HEK293T (cell line): ENCODE results near the gene PGAP2.

Source experiments
- CTCF ChIA-PET: fragments of 350-600 bp; formaldehyde crosslinking; extraction: SDS; loops from one replicate; lab custom pipeline; 2021; ENCODE audit warnings: antibody characterized with exemption, inconsistent platforms; lab: Yijun Ruan, JAX
- POLR2A ChIA-PET: fragments of 350-600 bp; formaldehyde crosslinking; extraction: SDS; loops from one replicate; lab custom pipeline; 2020; ENCODE audit warnings: antibody characterized with exemption, inconsistent platforms; lab: Yijun Ruan, JAX
- DNase-seq: peaks from one replicate; pipeline ENCODE4 v3.0.0; 2012; ENCODE audit warnings: mixed read lengths; ENCODE audit errors: extremely low spot score
- ARNT ChIP-seq: fragments of 450-650 bp; IDR thresholded peaks from 2 replicates; pipeline ENCODE4 v1.6.1; 2017; ENCODE audit warnings: mild to moderate bottlenecking
- BHLHE40 ChIP-seq: fragments of 450-650 bp; IDR thresholded peaks from 2 replicates; pipeline ENCODE4 v1.6.1; 2016; ENCODE audit warnings: mild to moderate bottlenecking, moderate library complexity, borderline replicate concordance
- CTBP1 ChIP-seq: fragments of 450-650 bp; IDR thresholded peaks from 2 replicates; pipeline ENCODE4 v1.6.1; 2016; ENCODE audit warnings: borderline replicate concordance
- ELF4 ChIP-seq: fragments of 450-650 bp; IDR thresholded peaks from 2 replicates; pipeline ENCODE4 v1.6.1; 2017; ENCODE audit warnings: antibody characterized with exemption
- FOXA1 ChIP-seq: fragments of 450-650 bp; IDR thresholded peaks from 2 replicates; pipeline ENCODE4 v1.6.1; 2016; ENCODE audit warnings: mild to moderate bottlenecking
- FOXK2 ChIP-seq: fragments of 450-650 bp; IDR thresholded peaks from 2 replicates; pipeline ENCODE4 v1.6.1; 2016; ENCODE audit warnings: mild to moderate bottlenecking
- FOXM1 ChIP-seq: fragments of 450-650 bp; IDR thresholded peaks from 2 replicates; pipeline ENCODE4 v1.6.1; 2017; ENCODE audit warnings: mild to moderate bottlenecking, borderline replicate concordance
- HDGF ChIP-seq: fragments of 450-650 bp; IDR thresholded peaks from 2 replicates; pipeline ENCODE4 v1.6.1; 2017; ENCODE audit warnings: antibody characterized with exemption, borderline replicate concordance
- L3MBTL2 ChIP-seq: fragments of 450-650 bp; conservative IDR thresholded peaks from 2 replicates; pipeline ENCODE4 v1.6.1; 2016; ENCODE audit warnings: mild to moderate bottlenecking
- LEF1 ChIP-seq: fragments of 450-650 bp; IDR thresholded peaks from 2 replicates; pipeline ENCODE4 v1.6.1; 2017; ENCODE audit warnings: mild to moderate bottlenecking, borderline replicate concordance
- NFRKB ChIP-seq: fragments of 450-650 bp; IDR thresholded peaks from 2 replicates; pipeline ENCODE4 v1.6.1; 2016; ENCODE audit warnings: mild to moderate bottlenecking, moderate library complexity
- SP1 ChIP-seq: fragments of 450-650 bp; IDR thresholded peaks from 2 replicates; pipeline ENCODE4 v1.6.1; 2017
- SUZ12 ChIP-seq: fragments of 450-650 bp; IDR thresholded peaks from 2 replicates; pipeline ENCODE4 v1.6.1; 2016; ENCODE audit warnings: mild to moderate bottlenecking
- TARDBP ChIP-seq: fragments of 450-650 bp; IDR thresholded peaks from 2 replicates; pipeline ENCODE4 v1.6.1; 2016
- ZNF384 ChIP-seq: fragments of 450-650 bp; IDR thresholded peaks from 2 replicates; pipeline ENCODE4 v1.6.1; 2016
- TF ChIP-seq, protein P1 (sequence below): fragments of 450-650 bp; IDR thresholded peaks from 2 replicates; pipeline ENCODE4 v1.6.1; 2016

Gene PGAP2

DNA sequence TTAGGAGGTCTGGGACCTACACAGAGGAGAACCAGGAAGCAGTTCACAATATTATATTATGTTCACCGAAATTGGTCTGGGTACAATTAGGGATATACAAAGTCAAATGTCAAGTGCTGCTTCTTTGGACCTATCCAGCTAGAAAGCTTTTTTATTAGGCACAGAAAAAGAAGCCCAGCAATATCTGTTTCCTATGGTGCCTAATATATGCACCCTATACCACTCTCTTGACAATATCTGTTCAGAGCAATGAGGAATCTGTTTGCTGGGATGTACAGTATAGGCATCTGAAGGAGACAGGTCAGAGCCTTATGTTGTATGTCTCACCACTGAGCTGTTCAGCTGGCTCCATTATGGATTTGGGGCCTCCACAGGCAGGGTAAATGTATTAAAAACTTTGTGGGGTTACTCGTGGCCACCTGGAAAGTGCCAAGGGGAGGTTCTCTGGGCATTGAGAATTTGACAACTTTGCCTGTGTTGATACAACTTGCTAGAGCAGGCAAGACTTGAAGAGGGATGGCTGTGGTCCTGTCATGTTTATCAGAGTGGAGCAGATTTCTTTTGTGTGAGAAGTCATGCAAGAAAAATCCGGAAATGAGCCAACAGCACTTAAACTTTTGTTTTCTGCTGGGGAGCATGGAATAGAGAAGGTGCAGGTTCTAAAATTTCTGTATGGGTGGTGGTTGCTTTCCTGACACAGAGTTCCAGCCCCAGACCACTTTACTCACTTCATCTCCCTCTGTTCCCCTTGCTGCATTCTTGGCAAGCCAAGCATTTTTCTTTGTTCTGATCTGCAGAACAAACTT is 57.2 kb downstream of the PGAP2 start:
- POLR2A ChIA-PET = interaction anchor here (2.3 kb wide), 1 partner anchor 10 kb away, joined by 11 read pairs; the partner anchor contains the start of gene STIM1

DNA sequence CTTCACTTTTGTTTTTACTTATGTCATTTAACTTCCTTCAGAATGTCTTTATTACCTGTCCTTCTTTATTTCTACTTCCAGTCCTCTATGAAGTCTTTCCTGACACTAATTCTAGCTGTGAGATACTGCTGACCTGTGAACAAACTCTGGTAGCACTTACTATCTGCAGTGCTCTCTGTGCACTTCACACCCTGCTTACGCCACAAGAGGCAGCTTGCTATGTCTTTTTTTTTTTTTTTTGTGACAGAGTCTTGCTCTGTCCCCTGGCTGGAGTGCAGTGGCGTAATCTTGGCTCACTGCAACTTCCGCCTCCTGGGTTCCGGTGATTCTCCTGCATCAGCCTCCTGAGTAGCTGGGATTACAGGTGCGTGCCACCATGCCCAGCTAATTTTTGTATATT is 57.8 kb downstream of the PGAP2 start:
- CTCF ChIA-PET = interaction anchor here (1.2 kb wide), 1 partner anchor 17 kb away, joined by 3 read pairs; no protein-coding TSS in a partner anchor
- TF ChIP-seq SUZ12 (no peak), ZNF384 (0 out of 2 replicates have a peak, but pooled peaks have one; percentile 39)
- DNase-seq = no peak
- POLR2A ChIA-PET = interaction anchor here (2.3 kb wide), 1 partner anchor 11 kb away, joined by 11 read pairs; the partner anchor contains the start of gene STIM1

More for the DNA sequence above, 57.2 kb downstream of the PGAP2 start:
- TF ChIP-seq NFRKB (no peak), SP1 (no peak)
- CTCF ChIA-PET = interaction anchor here (0.8 to 1.2 kb wide), 2 partner anchors 17 to 206 kb away, joined by 3 to 4 read pairs; no protein-coding TSS in a partner anchor
- no peak for DNase-seq

DNA sequence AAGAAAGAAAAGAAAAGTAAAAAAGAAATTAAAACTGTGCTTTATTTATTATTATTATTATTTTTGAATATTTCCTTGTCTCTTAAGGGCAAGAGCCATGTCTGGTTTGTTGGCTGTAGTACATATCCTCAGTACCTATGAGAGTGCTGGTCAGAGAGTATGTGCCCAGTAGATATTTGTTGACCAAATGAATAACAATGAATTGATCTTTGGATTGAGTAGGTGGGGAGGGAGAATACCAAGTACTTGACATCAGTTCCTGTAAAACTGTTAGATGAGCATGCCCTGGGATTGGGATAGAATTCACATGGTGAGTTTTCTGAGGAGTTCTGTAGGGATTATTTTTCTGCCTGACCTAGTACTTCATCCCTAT is 58.5 kb downstream of the PGAP2 start:
- ChIA-PET POLR2A (interaction anchor here (2.3 kb wide), 1 partner anchor 11 kb away, joined by 11 read pairs; the partner anchor contains the start of gene STIM1), CTCF (interaction anchor here (1.4 to 2.8 kb wide), 2 partner anchors 12 to 17 kb away, joined by 7 to 14 read pairs; partner anchors contain the start of gene STIM1)
- DNase-seq = no peak
- TF ChIP-seq FOXA1 (no peak), FOXM1 (no peak), ARNT (no peak), BHLHE40 (no peak), TARDBP (no peak), SP1 (no peak), ZNF384 (no peak), CTBP1 (no peak), NFRKB (no peak), L3MBTL2 (no peak), ELF4 (no peak), LEF1 (no peak), HDGF (no peak)
- TF ChIP-seq, protein P1, sequence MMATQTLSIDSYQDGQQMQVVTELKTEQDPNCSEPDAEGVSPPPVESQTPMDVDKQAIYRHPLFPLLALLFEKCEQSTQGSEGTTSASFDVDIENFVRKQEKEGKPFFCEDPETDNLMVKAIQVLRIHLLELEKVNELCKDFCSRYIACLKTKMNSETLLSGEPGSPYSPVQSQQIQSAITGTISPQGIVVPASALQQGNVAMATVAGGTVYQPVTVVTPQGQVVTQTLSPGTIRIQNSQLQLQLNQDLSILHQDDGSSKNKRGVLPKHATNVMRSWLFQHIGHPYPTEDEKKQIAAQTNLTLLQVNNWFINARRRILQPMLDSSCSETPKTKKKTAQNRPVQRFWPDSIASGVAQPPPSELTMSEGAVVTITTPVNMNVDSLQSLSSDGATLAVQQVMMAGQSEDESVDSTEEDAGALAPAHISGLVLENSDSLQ = no peak

DNA sequence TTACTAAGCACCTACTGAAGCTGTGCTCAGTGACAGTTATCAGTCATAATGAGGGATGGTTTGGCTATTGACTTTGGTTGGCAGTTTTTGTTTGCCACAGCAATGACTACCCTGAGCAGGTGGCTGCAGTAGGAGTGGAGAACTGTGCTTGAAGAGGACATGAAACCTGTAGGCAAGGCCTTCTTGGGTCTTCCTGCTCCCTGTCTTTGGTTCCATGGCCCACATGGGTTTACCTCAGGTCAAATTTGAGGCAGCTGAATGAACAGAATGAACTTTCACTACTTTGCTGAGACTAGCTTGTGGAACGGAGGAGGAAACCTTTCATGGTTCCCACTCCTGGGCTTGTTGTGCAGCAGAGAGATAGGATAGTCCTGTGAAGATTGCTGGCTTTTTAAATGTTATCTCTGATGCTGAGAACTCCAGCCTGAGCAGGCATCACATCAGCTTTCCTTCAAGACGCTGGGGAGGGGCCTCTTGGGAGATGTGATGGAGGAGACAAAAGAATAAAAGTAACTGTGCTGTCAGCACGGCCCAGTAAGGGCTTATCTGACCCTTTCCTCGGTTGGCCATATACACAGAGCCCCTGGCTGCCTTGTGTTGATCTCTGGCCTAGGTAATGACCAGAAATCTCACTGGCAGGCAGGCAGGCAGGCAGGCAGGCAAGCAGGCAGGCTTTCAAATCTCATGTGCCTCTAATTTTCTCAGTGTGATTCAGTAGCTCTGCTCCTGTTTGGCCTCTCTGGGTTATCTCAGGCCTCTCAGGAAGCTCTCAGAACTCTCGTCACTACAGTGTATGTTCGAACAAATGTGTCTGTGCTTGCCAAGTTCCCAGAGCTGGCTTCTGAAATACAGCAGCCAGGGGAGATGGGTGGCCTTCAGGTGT is 59.1 kb downstream of the PGAP2 start:
- POLR2A ChIA-PET = interaction anchor here (0.8 to 2.3 kb wide), 3 partner anchors 9 to 29 kb away, joined by 3 to 11 read pairs (median 3); partner anchors contain the start of gene STIM1
- CTCF ChIA-PET = interaction anchor here (0.6 to 2.8 kb wide), 5 partner anchors 13 to 45 kb away, joined by 3 to 14 read pairs (median 3); partner anchors contain the start of gene STIM1

DNA sequence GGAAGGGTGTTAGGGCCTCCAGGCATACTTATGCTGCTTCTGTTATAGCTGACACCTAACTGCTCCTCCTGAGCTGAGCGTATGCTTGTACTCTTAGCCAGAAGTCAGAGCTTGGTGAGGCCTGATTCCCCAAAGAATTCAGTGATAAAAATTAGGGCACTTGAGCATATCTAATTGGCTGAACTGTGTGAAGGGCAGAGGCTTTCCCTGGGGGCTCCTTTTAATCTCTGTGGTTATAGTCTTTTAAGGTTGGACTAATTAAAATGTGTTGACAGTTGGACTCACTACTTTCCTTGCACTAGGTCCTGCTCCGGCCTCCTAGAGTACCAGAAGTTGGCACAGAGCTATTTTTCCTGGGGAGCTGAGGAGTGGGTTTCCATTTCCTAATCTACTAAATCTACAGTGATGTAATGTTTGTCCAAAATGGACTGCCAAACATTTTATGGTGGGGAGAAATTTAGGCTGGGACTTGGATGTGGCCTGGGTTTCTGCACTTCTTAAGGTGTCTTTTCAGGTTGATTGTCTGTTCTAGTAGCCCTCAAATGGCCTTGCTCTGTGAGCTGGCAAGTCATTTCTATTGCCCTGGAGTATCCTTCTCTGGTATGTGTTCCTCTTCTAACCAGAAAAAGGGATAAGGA is 65.5 kb downstream of the PGAP2 start:
- CTCF ChIA-PET = interaction anchor here (0.9 to 1.6 kb wide), 3 partner anchors 19 to 200 kb away, joined by 4 to 5 read pairs (median 4); no protein-coding TSS in a partner anchor
- no peak for DNase-seq

More for the DNA sequence above, 59.1 kb downstream of the PGAP2 start:
- DNase-seq = no peak
- TF ChIP-seq TARDBP (no peak), ARNT (no peak), FOXA1 (no peak)

More for the DNA sequence above, 65.5 kb downstream of the PGAP2 start:
- TF ChIP-seq BHLHE40 = no peak
- TF ChIP-seq NFRKB = no peak
- no peak for TF ChIP-seq HDGF
- TF ChIP-seq SUZ12 = no peak
- no peak for TF ChIP-seq FOXA1
- no peak for TF ChIP-seq FOXK2
- TF ChIP-seq ARNT = no peak
- TF ChIP-seq CTBP1 = no peak
- TF ChIP-seq, protein P1 = no peak
- TF ChIP-seq SP1 = no peak
- no peak for TF ChIP-seq L3MBTL2
- TF ChIP-seq LEF1 = no peak
- POLR2A ChIA-PET = interaction anchor here (1.2 to 1.7 kb wide), 2 partner anchors 19 to 222 kb away, joined by 3 to 8 read pairs; partner anchors contain the start of gene STIM1
